SIG-M5 treated with dmso at 0.1 percent for 504 hours (cell line): ENCODE measurements around the gene NAP1L1.

Source experiments
- DNase-seq: peaks from one replicate; lab custom pipeline; 2025; ENCODE audit not compliant: unreplicated experiment; lab: John Stamatoyannopoulos, UW

The NAP1L1 gene

DNA sequence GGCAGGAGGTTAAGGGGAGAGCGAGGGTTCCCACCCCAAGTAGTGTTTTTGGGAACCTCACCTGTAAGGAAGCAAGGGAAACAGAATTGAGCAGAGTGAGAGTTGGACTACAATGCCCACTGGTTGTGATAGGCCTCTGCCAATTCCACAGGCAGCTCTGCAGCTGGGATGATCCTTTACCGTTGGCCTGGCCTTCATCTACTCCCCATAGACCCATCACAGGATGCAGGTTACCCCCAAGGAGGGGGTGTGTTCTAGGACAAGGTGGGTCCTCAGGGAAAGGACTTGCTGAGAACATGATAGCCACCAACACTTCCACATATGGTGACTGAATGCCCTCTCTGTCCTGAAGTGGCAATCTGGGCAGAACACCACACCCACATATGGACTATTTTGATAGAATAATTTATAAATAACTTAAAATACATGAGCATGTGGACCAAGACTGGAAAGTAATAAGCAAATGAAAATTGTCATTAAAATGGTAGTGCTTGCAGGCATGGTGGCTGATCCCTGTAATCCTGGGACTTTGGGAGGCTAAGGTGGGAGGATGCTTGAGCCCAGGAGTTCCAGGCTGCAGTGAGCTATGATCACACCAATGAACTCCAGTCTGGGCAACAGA lies 61.3 kb downstream of the NAP1L1 start:
- no peak for DNase-seq

- DNase-seq: no peak
These were observed 62.0 kb downstream of the NAP1L1 start for GRCh38 chr12:76022506-76022905.

DNA sequence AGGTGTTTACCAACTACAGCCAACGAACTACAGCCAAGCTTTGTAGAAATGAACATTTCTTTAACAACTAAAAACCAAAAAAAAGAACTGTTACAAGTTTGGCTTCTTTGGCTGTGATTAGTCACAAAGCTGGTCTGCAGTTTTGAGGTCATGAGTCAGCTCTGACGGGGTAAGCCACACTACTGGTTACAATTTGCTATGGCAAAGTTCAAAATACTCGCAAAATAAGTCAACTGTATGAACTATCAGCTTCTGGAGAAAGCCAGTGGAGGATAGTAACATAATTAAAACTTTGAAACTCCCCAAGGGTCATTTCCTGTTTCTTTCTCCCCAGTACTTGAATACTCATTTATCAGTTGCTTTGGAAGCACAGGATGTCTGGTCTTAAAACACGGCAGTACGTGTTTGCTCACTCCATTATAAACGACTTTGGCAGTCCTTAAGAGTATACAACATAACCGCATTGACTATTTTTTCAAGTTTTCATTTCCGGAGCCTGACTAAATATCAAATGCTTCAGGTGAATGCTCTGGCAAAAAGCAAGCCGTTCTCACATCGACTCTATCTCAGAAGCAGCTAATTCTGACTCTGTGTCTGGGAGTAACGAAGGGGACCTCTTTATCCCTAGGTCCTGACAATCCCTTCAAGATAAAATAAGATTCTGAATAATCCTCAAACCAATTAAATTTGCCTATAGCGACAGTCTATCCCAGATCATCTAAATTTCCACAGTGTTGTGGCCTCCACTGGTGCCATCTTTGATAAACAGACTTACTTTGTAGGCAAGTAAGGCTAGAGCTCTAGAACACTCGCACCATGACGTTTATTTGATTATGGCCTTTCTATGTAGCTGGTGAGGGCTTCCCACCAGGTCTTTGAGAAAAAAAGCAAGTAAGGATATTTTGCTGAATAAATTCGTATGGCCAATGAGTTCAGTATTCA lies 63.5 kb downstream of the NAP1L1 start:
- DNase-seq: peak; percentile 57

- DNase-seq: peak; percentile 76
These were observed 64.2 kb downstream of the NAP1L1 start for GRCh38 chr12:76020281-76020680.

- DNase-seq: no peak
These were observed 65.8 kb downstream of the NAP1L1 start for GRCh38 chr12:76018672-76019071.

DNA sequence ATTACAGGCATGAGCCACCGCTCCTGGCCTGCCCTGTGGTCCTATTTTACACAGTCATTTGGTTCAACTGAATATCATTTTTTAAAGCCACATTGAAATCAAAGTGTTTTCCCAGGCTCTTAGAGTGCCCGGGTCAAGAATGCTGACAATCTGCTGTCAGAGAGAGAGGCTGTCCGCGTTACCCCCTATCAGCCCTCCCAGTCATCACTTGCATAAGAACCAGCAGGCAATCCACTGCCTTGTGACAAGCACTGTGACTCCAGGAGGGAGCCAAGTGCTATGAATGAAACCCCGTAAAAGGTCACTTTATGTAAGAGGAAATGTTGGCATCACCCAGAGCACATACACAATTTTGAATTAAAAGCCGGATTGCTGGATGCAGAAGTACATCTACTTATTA lies 66.4 kb downstream of the NAP1L1 start:
- no peak for DNase-seq

DNA sequence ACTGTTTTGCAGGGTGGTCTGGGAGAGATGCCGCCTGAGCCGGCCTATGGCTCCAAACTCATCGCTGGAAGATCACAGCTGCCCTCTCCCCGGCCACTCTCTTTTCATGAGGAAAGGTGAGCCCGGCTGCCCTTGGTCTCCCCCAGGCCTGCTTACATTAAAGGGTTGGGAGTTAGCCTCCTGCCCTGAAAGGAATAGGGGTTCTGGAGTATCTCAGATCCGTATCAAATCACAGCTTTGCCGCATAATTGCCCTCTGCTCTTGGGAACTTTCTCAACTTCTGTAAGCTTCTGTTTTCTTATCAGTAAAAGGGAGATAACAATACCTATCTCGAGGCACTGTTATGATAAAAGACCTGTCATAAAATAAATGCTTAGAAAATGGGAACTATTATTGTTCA lies 70.5 kb downstream of the NAP1L1 start:
- no peak for DNase-seq

- no peak for DNase-seq
These were observed 70.9 kb downstream of the NAP1L1 start for GRCh38 chr12:76013603-76014002.

- DNase-seq: no peak
These were observed 71.8 kb downstream of the NAP1L1 start for GRCh38 chr12:76012644-76013043.

DNA sequence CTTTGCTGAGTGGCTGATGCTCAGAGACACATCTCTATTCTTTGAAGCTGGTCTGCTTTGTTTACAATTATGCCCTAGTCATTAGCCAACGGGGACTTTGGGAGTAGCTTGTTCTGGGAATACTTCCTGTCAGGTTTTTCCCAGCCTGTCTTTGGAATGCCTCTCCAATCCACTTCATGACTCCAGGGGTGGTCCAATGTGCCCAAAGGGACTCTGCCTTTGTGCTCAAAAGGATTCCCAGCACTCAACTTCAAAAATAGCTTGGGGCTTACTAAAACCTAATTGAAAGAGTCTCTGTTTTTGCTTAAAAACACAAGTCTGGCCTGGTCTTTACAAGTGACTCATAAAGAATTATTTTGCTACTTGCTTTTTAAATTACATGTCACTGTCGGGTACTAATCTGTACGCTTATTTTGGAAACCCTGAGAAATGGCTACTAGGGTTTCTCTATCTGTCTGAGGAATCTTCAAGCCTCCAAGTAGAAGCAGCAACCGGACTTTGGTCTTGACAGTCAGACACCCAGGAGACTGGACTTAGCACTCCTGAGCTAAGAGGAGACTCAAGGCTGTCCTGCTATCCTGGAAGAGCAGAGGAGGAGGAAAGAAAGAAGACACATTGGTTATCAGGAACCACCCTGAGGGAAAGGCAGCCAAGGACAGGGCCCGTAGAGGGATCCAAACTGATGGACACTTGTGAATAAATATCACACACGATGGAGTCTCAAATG lies 73.6 kb downstream of the NAP1L1 start:
- DNase-seq: no peak

DNA sequence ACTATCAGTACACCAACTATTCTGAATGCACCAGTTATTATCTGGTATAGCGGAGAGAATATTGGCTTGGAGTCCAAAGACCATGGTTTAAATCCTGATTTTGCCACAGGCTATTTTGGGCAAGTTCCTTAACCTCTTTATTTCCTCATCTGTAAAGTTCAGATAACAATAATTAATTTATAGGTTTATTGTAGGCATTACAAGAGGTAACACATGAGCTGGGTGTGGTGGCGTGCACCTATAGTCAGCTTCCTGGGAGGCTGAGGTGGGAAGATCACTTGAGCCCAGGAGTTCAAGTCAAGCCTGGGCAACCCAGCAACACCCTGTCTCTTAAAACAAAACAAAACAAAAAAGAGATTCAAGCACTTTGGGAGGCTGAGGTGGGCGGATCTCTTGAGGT lies 76.1 kb downstream of the NAP1L1 start:
- DNase-seq: no peak

DNA sequence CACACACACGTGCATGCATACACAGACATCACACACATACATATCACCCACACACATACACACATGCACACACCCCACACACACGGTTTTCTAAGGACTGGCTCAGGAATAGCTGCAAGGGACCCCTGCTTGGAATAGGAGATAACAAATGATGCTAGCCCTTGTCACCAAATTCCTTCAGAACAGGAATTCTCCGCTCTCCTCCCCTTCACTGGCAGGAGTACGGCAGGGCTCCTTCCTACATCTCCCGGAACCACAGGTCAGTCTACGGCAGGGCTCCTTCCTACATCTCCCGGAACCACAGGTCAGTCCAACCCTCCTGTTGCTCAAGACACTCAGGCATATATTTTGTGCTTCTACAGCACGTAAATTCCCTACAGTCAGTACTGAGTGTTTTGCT lies 76.8 kb downstream of the NAP1L1 start:
- no peak for DNase-seq

- no peak for DNase-seq
These were observed 78.2 kb downstream of the NAP1L1 start for GRCh38 chr12:76006028-76006925.

DNA sequence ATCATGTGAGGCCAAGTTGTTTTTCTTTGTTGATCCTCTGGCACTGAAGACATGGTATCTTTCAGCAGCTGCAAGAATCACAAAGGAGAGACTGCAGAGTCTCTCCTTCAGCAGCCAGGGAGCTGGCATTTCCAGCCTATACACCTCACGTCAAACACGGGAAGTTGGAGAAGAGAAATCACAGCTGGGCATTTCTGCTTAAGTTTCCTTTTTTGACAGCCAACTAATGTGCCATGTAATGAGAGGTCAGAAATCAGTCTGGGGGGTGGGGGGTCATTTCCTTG lies 81.2 kb downstream of the NAP1L1 start:
- no peak for DNase-seq

- DNase-seq: no peak
These were observed 81.7 kb downstream of the NAP1L1 start for GRCh38 chr12:76002598-76003354.

DNA sequence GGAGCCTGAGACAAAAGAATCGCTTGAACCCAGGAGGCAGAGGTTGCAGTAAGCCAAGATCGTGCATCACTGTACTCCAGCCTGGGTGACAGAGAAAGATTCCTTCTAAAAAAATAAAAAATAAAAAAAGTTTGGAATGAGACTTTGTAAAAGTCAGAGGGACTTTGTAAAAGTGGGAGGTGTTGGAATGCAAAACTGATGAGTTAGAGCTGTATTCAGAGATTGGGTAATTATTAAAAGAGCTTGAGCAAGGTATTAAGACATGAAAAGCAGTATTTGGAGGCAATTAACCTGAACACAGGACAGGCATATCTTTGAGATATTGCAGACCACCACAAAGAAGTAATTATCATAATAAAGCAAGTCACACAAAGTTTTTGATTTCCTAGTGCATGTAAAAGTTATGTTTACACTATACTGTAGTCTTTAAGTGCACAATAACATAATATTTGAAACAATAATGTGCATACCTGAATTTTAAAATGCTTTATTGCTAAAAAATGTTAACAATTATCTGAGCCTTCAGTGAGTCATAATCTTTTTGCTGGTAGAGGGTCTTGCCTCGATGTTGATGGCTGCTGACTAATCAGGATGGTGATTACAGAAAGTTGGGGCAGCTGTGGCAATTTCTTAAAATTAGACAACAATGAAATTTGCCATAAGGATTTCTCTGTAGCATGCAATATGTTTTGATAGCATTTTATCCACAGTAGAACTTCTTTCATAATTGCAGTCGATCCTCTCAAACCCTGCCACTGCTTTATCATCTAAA lies 86.0 kb downstream of the NAP1L1 start:
- no peak for DNase-seq

DNA sequence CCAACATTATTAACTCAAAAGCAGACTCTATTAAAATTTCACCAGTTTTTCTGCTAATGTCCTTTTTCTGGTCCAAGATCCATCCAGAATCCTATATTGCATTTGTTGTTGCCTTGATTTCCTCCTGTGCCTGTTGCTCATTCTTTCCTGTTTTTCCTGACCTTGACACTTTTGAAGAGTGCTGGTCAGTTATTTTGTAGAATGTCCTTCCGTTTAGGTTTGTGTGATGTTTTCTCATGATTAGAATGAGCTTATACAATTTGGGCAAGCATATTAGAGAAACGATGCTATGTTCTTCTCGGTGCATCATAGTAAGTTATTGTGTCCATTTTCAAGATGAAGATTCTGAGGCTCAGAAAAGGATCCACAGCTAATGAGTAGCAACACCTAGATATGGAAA lies 86.8 kb downstream of the NAP1L1 start:
- DNase-seq: no peak

DNA sequence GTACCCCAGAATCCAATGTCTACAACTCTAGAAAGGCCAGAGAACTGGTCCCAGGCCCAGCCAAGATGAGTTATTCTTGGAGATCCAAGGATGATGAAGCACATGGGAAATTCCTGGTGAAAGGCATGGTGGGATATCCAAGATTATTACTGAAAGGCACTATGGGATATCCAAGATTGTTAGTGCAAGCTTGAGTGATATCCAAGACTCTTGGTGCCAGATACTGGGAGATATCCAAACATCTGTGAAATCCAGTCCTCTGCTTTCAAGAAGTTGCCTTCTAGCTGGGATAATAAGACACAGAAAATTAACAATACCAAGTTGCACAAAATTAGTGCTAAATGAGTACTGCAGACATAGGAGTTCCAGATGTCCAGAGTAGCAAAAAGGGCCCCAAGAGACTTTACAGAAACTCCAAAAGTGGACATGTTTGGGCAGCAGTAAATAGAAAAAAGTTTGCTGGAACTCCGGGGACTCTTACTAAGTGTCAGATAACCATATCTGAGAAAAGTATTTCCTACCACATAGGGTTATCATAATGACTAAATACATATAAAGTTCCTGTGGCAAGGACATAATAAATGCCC lies 87.5 kb downstream of the NAP1L1 start:
- DNase-seq: no peak

- DNase-seq: no peak
These were observed 88.8 kb downstream of the NAP1L1 start for GRCh38 chr12:75995691-75996090.
